ENCODE measurements around the gene UBTFL1.
"Not testable (repeated sequence)": the region's sequence is repeated elsewhere in the genome, so short reads cannot be mapped to it uniquely, and the experiment has no call there.

UBTFL1 gene

GRCh38 chr11:90085650-90086049 is at the start of gene UBTFL1:
UBTFL1 (plus strand) TSS chr11:90085950; CDS start chr11:90085950, 0 bp downstream.
- H3K4me3 ChIP-seq (ENCODE audit: low read depth, low read length); in situ Hi-C loops (cut with HindIII; ENCODE audit: low sequenced_read_pairs): not testable (repeated sequence)

DNA sequence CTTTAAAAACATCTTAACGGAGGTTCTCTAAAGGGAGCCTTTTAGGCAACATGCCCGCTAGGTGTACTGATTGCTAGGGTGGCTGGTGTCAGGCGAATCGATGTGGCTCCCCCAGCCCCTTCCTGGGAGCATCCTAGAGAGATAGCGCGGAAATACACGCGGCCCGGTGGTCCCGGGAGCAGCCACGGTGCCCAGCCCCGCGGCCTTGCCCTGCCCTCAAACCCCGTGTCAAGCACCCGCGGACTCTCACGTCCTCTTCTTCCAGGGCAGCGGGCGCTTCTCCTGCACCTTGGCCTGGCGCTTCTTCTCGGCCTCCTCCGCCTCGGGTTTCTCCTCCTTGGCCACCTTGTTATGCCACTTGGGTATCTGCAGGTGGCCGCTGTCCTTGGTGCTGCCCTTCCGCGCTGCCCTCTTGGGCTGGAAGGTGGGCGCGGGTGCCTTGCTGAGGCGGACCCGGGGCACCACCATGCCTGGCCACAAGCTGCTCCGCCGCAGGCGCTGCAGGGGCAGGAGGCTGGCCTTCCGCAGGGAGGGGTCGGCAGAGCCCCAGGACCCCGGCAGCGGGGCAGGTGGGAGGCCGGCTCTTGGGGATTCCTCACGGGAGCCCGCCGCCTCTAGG is 34.0 kb upstream of the UBTFL1 start:
- in situ Hi-C loops (cut with HindIII; ENCODE audit: low sequenced_read_pairs); H3K4me3 ChIP-seq (ENCODE audit: low read depth, low read length); DNase-seq (ENCODE audit: low read depth): not testable (repeated sequence)

More at GRCh38 chr11:90085650-90086049, at the start of gene UBTFL1:
- DNase-seq (ENCODE audit: low read depth), result not testable (repeated sequence)

DNA sequence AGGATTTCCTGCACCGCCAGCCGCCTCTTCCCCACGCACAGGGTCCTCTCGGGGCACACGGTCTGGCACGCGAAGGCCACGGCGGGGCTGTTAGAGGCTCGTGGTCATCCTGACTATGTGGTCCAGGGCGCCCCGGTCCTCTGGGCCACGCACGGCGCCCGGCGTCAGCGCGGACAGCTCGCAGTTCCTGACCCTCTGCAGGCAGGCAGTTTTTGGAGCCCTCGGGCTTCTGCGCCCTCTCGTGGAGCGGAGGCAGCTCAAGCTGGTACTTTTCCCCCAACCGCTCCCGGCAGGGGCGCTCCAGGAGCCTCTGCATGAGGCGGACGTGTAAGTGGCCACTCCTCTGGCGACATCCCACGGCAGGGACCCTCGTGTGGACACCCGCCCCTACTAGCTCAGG is 33.4 kb upstream of the UBTFL1 start:
- H3K4me3 ChIP-seq (ENCODE audit: low read depth, low read length); in situ Hi-C loops (cut with HindIII; ENCODE audit: low sequenced_read_pairs); DNase-seq (ENCODE audit: low read depth): not testable (repeated sequence)

GRCh38 chr11:90053545-90053944 is 32.2 kb upstream of the UBTFL1 start:
- in situ Hi-C loops (cut with HindIII; ENCODE audit: low sequenced_read_pairs); H3K4me3 ChIP-seq (ENCODE audit: low read depth, low read length); DNase-seq (ENCODE audit: low read depth): not testable (repeated sequence)

DNA sequence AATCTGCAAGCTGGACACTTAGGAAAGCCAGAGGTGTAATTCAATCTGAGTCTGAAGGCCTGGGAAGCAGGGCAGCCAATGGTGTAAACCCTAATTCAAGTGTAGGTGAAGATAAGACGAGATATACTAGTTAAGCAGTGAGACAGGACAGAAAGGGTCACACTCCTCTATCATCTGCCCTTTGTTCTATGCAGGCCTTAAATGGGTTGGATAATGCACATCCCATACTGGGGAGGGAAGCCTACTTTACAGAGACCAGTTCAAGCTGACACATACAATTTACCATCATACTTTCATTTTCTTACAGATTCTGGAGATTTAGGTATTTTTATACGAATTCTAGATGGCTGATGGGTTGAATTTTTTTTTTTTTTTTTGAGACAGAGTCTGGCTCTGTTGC is 3.0 kb downstream of the UBTFL1 start:
- H3K4me3 ChIP-seq (ENCODE audit: low read depth, low read length); in situ Hi-C loops (cut with HindIII; ENCODE audit: low sequenced_read_pairs); DNase-seq (ENCODE audit: low read depth): not testable (repeated sequence)

GRCh38 chr11:90095230-90095924 is 9.6 kb downstream of the UBTFL1 start:
- in situ Hi-C loops (cut with HindIII; ENCODE audit: low sequenced_read_pairs); DNase-seq (ENCODE audit: low read depth); H3K4me3 ChIP-seq (ENCODE audit: low read depth, low read length): not testable (repeated sequence)

DNA sequence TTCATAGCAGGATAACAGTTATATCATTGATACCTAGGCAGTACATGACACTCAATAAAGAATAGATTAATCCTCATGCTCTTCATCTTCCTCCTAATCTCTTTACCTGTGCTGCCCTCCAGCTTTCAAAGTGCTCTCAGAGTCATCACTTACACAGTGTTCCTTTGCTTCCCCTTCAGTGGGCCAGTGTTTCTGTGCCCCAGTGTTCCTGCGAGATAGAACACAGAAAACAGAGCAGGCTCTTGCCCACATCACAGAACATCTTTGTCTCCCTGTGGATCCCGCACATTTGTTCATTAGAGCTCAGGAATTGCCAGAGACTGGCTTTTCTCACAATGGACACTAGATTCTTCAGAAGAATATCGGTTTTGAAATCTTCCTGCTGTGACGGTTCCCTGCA is 12.5 kb downstream of the UBTFL1 start:
- in situ Hi-C loops (cut with HindIII; ENCODE audit: low sequenced_read_pairs); DNase-seq (ENCODE audit: low read depth); H3K4me3 ChIP-seq (ENCODE audit: low read depth, low read length): not testable (repeated sequence)

DNA sequence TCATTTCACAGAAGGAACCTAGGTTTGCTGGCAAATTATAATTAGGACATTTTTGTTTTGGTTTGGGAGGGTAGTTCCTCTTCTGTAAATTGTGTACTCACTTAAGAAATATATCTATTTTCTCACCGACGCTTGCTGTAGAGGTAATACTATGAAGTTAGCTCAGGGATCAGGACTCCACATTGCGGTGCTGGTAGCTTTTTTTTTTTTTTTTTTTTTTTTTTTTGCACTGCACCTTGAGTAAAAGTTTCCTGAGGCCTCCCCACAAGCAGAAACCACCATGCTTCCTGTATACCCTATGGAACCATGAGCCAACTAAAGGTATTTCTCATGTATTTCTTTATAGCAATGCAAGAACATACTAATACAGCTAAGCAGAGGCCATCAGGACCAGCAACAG is 14.7 kb downstream of the UBTFL1 start:
- DNase-seq (ENCODE audit: low read depth), result no peak
- in situ Hi-C loops (cut with HindIII; ENCODE audit: low sequenced_read_pairs), result no loop called here
- H3K4me3 ChIP-seq (ENCODE audit: low read depth, low read length), result no peak overlapping the region
- no peak for TF ChIP-seq CTCF (IDR thresholded peaks at IDR 0.05; ENCODE audit: low read depth, low read length, missing control alignments)

DNA sequence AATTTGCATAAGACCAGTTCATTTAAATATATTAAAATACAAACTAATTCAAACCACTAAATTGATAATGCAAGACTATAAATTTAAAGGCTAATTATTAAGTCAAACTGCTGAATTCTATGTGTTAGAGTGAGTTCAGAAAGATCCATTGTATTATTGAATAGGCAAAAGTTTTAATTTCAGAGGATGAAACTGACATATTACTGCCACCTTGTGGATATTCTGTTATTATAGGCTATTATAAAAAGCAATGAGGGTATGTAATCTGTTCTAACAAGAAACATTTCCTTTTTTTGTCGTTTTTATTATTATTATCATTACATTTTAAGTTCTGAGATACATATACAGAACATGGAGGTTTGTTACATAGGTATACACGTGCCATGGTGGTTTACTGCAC is 27.8 kb downstream of the UBTFL1 start:
- no peak for TF ChIP-seq CTCF (IDR thresholded peaks at IDR 0.05; ENCODE audit: low read depth, low read length, missing control alignments)
- in situ Hi-C loops (cut with HindIII; ENCODE audit: low sequenced_read_pairs), result no loop called here
- no peak for DNase-seq (ENCODE audit: low read depth)
- H3K4me3 ChIP-seq (ENCODE audit: low read depth, low read length), result no peak overlapping the region

GRCh38 chr11:90120191-90120590 is 34.4 kb downstream of the UBTFL1 start:
- no peak for DNase-seq (ENCODE audit: low read depth)
- no peak overlapping the region for H3K4me3 ChIP-seq (ENCODE audit: low read depth, low read length)
- no peak for TF ChIP-seq CTCF (IDR thresholded peaks at IDR 0.05; ENCODE audit: low read depth, low read length, missing control alignments)
- in situ Hi-C loops (cut with HindIII; ENCODE audit: low sequenced_read_pairs), result no loop called here
